Astrocyte of the spinal cord (primary cell): Measurements from ENCODE around the gene ADO.

Source experiments
- DNase-seq: peaks from one replicate; pipeline ENCODE4 v3.0.0; 2011; ENCODE audit warnings: low read depth, low spot score
- H3K4me3 ChIP-seq: 2 replicates; pipeline ENCODE4 v1.5.1; 2011; ENCODE audit warnings: low read depth, mild to moderate bottlenecking, low read length, moderate library complexity
- in situ Hi-C: cut with HindIII; loops from 2 replicates; pipeline ENCODE4 v1.10.0; 2017; ENCODE audit warnings: low sequenced_read_pairs
- TF ChIP-seq, protein P1 (sequence below): IDR thresholded peaks from 2 replicates; pipeline ENCODE4 v1.5.1; 2012; ENCODE audit warnings: low read depth, mild to moderate bottlenecking, low read length, inconsistent platforms

ADO gene

DNA sequence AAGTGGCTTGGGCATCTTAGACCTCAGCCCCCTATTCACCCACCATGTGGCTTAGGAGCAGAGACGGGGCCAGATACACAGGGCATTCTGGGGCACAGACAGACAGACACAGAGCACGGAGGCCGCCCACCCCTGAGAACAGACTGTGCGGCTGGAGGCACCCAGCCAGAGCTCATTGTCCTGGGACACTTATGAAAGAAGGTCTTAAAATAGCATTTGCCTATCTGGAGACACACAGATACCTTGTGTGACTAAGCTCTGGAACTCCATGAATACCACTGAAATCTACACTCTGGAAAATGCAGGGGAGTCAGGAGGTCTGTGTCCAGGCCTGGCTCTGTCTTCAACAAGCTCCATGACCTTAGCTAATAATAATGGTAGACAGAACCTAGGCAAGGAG, 41.4 kb upstream of the ADO start:
- no peak for DNase-seq
- in situ Hi-C loops, result no loop called here
- TF ChIP-seq, protein P1, sequence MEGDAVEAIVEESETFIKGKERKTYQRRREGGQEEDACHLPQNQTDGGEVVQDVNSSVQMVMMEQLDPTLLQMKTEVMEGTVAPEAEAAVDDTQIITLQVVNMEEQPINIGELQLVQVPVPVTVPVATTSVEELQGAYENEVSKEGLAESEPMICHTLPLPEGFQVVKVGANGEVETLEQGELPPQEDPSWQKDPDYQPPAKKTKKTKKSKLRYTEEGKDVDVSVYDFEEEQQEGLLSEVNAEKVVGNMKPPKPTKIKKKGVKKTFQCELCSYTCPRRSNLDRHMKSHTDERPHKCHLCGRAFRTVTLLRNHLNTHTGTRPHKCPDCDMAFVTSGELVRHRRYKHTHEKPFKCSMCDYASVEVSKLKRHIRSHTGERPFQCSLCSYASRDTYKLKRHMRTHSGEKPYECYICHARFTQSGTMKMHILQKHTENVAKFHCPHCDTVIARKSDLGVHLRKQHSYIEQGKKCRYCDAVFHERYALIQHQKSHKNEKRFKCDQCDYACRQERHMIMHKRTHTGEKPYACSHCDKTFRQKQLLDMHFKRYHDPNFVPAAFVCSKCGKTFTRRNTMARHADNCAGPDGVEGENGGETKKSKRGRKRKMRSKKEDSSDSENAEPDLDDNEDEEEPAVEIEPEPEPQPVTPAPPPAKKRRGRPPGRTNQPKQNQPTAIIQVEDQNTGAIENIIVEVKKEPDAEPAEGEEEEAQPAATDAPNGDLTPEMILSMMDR, result no peak
- H3K4me3 ChIP-seq, result no peak overlapping the region

- no peak for DNase-seq
- TF ChIP-seq, protein P1, result no peak
- H3K4me3 ChIP-seq, result no peak overlapping the region
- in situ Hi-C loops, result no loop called here
Measured at GRCh38 chr10:62764011-62764410, 40.5 kb upstream of the ADO start.

GRCh38 chr10:62765726-62766125, 38.8 kb upstream of the ADO start:
- DNase-seq, result no peak
- no peak overlapping the region for H3K4me3 ChIP-seq
- in situ Hi-C loops, result no loop called here
- TF ChIP-seq, protein P1, result no peak

DNA sequence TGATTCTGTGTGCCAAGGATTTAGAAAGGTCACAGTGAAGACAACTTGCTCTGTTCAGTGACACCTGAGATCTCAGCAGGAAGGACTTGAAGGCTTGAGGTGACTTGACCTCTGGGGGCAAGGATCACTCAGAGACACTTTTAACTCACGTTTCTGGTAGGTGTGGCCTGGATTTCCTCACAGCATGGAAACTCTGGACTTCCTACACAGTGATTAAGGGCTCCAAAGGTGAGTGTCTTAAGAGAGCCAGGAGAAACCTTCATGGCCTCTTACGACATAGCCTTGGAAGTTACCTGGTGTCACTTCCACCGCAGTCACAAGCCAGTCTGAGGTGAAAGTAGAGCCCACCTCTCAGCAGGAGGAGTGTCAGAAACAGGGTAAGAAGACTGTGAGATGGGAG, 38.1 kb upstream of the ADO start:
- DNase-seq, result no peak
- no peak overlapping the region for H3K4me3 ChIP-seq
- in situ Hi-C loops, result no loop called here
- TF ChIP-seq, protein P1, result no peak

GRCh38 chr10:62769574-62770242, 34.8 kb upstream of the ADO start:
- TF ChIP-seq, protein P1, result no peak
- in situ Hi-C loops, result no loop called here
- H3K4me3 ChIP-seq, result no peak overlapping the region
- DNase-seq, result no peak

DNA sequence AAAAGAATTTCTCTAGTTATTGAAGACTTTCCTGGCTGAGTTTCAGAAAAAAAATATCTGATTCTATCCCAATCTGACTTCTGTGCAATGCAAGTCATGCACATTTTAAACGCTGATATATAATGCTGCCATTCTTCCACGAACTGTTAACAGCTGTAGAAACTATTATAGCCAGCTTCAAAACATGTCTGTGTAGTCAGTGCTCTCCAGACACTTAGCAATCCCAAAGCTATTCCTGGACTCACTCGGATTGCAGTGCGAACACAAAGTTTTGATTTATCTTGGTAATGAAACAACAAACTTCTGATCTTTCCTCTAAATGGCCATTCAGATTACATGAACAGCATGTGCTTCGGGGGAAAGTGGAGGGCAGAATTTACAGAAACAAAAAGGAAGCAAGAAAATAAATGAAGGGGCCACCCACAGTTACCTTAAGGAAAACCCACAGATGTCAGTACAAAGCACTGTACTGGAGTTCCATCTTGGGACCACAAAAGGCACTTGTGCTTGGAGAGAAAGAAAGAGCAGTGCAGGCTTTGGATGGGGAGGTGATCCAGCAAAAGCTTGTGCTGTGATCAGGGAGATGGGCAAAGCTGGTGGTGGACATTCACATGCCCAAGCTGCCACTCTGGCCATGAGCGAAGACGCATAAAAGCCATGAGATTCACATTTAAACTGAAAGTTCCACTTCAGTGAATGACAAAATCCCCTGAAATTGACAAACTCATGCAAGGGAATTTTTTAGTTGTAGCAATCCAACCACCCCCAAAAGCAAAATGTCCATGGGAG, 32.1 kb upstream of the ADO start:
- H3K4me3 ChIP-seq, result no peak overlapping the region
- in situ Hi-C loops, result no loop called here
- DNase-seq, result no peak
- TF ChIP-seq, protein P1, result no peak
